ENCODE results near the gene NKAIN4.
"Not testable (repeated sequence)": the region's sequence is repeated elsewhere in the genome, so short reads cannot be mapped to it uniquely, and the experiment has no call there.

The NKAIN4 gene

DNA sequence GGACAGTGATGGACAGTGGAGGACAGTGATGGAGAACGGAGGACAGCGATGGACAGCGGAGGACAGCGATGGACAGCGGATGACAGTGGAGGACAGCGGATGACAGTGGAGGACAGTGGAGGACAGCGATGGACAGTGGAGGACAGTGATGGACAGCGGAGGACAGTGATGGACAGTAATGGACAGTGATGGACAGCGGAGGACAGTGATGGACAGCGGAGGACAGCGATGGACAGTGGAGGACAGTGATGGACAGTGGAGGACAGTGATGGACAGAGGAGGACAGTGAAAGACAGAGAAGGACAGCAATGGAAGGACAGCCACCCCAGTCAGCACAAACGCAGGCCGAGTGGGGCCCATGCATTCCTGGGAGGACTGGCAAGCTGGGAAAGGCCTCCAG lies 3.4 kb upstream of the NKAIN4 start:
- DNase-seq (ENCODE audit: low read depth) = no peak

DNA sequence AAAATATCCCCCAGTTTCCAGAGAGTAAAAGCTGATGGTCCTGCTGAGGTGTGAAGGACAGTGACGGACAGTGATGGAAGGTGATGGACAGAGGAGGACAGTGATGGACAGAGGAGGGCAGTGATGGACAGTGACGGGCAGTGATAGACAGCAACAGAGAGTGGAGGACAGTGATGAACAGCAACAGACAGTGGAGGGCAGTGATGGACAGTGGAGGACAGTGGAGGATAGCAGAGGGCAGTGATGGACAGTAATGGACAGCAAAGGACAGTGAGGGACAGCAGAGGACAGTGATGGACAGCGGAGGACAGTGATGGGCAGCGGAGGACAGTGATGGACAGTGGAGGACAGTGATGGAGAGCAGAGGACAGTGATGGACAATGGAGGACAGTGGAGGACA lies 2.7 kb upstream of the NKAIN4 start:
- DNase-seq (ENCODE audit: low read depth) = no peak

DNA sequence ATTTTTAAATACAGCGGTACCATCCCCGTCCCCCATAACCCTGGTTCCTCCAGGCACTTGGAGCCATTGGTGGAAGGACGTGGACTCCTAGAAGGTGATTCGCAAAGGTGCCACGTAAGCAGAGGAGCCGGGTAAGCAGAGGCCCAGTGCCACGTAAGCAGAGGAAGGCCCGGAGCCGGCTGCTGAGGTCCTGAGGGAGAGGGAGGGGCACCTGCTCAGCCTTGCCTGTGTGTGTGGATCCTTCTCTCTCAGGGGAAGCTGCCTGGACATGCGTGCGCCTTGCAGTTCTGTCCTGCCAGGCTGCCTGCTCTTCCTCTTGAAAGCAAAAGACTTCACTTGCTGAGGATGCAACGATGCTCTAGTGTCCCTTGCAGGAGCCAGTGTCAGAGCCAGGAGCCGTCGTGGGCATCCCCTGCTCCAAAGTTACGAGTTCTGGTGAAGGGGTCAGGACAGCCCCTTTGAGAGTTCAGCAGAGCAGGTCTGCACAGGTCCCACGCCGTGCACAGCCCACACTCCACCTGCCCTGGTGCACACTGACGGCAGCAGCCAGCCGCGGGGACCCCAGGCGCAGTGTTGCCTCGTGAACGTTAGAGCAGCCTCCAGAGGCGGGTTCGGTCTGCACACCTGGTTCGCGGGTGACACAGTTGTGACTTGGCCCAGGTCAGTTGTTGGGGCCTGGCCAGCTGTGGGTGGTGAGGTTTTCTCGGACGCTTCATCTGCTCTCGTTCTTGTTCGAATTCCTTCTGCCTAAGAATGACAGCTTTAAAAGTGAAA lies 1.9 kb upstream of the NKAIN4 start:
- no peak for DNase-seq (ENCODE audit: low read depth)

DNA sequence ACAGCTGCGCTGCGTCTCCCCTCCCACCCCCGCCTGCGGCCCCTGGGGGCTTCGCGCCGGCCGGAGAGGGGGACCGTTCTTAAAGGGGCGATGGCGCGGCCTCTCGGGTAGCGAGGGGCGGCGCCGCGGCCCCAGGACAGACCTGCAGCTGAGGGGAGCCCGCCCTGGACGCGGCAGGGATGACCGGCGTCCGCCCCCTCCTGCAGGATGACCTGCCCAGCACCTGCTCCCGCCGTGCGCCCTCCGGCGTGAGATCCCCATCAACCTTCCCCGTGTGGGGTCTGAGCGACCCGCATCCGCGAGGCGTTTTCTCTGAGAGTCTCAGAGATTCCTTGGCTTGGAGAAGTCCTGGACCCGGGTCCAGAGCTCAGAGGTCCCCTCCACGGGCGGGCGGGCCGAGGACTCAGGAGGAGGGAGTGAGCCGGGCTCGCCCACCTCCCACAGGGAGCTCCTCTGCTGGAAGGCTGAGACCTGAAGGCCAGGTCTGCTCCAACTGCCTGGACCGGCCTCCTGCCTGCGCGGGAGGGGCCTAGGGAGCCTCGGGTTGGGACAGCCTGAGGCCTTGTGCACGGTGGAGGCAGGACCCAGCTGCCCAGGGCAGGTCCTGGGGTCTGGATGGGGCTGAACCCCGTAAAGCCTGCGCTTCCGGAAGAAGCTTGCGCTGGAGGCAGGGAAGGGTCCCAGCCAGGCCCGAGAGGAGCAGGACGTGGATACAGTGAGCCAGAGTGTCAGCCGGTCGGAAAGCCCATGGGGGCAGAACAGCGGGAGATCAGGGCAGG lies 532 bp upstream of the NKAIN4 start:
- DNase-seq (ENCODE audit: low read depth) = no peak

DNA sequence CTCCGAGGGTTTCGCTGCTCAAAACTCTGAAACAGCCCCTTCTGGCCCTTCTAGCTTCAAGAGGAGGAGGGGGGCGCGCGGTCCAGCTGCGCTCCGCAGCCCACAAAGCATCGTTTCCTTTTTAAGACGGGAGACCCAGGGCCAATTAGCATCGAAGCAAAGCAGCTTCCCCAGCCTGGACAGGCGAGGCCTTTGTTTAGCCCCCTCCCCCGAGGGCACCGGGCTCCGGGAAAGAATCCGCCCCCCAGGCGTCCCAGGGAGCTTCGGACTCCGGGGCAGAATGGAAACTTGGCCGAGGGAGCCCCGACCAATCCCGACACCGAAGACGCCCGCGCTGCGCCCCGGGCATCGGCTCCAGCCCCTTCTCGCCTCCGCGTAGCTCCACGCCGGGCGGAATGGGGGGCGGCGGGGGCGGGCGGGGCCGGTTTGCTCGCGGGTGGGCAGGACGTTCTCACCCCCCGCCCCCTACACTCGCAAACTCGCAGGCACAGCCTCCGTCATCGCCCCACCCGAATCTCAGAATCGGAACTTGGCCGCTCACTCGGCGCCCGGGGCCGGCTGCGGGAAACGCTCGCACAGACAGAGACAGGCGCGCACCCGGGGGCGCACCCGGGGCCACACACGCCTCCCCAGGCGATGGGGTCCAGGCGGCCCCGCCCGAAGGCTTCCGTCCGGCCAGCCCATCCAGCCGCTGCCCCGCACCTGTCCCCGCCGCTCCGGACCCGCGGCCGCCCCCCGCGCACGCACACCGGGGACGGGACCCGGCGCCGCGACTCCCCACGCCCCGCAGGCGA lies 628 bp downstream of the NKAIN4 start:
- no peak for DNase-seq (ENCODE audit: low read depth)

DNA sequence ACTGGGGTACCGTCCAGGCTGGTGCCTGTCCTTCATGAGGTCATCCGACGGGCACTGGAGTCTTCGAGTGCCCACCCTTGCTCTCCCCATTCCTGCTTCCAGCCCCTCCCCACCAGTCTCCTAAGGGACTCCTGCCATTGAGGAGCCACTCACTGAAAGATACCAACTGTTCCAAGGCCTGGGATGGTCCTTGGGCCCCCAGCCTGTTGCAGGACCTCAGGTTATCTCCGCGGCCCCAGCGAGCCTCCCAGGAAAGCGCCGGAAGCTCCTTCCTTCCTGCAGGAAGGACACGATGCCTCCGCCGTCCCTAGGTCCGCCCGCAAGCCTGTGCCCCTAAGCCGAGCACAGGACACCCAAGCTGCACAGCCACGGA lies 1.2 kb downstream of the NKAIN4 start:
- DNase-seq (ENCODE audit: low read depth) = no peak

DNA sequence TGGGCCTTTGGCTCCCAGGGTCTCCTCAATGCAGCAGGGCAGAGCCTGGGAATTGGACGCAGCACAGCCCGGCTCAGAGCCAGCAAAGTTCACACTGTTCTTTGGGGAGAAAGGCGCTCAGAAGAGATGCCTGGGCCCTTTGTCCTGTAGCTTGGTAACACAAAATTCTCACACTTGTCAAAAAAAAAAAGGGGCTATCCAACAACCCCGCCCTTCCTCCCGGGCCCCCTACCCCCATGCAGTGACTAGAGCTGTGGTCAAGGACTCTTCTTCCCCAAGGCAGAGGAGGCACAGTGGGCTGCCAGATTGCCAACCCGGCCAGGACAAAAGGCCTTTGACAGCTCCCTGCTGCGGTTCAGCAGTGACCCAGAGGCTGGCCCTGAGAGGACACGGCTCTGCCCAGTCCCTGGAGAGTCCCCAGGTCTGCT lies 2.0 kb downstream of the NKAIN4 start:
- no peak for DNase-seq (ENCODE audit: low read depth)

DNA sequence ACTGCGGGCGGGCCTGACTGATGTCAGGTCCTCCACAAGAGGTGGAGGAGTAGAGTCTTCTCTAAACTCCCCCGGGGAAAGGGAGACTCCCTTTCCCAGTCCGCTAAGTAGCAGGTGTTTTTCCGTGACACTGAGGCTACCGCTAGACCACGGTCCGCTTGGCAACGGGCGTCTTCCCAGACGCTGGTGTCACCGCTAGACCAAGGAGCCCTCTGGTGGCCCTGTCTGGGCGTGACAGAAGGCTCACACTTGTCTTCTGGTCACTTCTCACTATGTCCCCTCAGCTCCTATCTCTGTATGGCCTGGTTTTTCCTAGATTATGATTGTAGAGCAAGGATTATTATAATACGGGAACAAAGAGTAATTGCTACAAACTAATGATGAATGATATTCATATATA lies 2.9 kb downstream of the NKAIN4 start:
- DNase-seq (ENCODE audit: low read depth) = not testable (repeated sequence)

DNA sequence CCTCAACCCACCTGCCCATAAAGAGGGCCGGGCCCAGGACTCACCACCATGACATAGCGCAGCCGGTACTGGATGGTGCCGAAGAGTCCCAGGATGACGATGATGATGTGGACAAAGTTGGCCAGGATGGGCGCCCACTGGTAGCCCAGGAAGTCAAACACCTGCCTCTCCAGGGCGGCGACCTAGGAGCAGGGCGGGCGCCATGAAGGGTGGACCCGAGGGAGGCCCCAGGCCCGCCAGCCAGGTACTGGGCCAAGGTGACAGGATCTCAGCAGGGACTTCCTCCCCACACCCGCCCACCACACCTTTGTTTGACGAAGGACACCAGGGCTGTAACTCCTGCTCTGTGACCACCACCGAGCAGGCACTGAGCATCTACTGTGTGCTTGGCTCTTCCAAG lies 4.4 kb downstream of the NKAIN4 start:
- no peak for DNase-seq (ENCODE audit: low read depth)

DNA sequence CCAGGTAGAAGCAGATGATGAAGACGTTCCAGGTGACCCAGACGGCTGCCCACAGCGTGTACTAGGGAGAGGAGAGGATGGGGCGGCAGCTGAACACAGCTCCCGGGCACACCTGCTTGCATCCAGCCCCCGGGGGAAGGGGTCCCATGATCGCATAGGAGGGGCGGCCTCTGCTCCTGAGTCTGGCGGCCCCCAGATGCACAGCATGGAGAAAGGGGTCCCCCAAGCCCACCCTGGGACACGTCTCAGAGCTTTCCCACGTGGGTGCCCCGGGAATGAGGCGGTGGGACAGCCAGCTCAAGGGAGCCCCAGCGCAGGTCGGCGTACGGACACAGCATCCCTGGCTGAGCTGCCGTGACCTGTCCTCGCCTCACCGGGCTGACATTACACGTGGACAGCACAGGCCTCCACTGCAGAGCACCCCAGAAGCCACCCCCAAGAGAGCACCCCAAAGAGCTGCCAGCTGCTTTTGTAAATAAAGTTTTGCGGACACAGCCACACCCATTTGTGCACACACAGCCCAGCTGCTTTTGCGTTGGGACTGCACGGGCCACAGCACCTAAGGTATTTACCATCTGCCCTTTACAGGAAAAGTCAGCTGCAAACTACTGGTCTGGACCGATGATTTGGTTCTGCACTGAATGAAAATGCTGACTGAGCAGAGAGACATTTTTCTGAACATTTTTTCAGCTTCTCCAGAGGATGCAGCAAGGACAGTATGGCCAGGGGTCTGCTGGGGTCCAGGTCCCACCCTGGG lies 5.2 kb downstream of the NKAIN4 start:
- DNase-seq (ENCODE audit: low read depth) = no peak

DNA sequence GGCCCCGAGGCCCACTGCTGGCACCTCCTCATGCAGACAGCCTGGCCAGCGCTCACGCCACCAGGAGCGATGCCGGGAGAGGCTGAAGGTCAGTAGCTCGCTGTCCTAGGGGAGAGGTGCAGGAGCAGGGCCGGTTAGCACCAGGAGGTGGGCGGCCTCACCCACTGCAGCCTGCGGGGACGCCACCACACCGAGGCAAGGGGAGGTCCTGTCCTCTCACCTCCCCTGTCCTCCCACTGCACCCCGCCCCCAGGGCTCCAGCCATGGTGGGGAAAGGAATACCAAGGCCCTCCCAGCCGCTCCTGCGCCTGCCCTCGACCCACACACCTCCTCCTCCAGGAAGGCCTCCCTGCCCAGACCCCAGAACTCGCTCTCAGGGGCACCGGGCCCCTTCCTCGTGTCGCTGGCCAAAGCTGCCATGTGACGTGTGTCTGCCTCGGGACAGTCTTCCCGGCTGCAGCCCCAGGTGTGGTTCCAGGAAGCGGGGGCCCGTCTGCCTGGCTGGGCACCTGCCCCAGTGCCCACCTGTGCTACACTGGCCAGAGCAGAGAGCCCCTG lies 6.5 kb downstream of the NKAIN4 start:
- no peak for DNase-seq (ENCODE audit: low read depth)

DNA sequence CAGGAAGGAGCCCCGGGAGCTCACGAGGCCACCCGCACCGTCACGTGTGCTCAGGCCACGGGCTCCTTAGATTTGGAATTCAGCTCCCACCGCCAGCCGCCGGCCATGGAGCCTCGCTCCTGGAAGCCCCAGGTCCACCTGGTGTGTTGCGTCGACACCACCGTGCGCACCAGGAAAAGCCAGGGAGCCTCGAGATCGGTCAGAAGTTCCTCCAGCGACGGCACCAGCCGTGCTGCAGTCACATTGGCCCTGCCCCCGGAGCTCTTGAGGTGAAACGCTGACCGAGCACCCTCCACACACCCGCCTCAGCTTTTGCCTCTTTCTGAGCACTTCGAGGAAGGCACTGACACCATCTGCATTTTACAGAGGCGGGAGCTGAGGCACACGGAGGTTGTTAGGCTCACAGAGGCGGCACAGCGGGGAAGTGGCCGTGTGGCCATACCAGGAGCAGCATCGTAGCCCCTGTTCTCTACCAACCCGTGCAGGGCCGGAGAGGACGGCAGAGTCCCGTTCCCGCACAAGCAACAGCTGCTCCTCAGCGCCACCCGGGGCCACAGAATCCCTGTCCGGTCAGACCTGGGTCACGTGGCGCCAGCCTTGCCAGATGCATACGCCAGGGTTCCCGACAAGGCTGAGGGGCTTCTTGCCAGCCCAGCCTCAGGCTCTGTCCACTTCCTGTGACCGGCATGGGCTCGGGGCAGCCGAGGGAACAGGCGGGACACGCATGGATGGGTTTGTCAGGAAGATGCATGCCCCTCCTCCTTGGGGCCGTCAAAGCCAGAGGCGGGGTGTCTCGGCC lies 7.6 kb downstream of the NKAIN4 start:
- DNase-seq (ENCODE audit: low read depth) = no peak

DNA sequence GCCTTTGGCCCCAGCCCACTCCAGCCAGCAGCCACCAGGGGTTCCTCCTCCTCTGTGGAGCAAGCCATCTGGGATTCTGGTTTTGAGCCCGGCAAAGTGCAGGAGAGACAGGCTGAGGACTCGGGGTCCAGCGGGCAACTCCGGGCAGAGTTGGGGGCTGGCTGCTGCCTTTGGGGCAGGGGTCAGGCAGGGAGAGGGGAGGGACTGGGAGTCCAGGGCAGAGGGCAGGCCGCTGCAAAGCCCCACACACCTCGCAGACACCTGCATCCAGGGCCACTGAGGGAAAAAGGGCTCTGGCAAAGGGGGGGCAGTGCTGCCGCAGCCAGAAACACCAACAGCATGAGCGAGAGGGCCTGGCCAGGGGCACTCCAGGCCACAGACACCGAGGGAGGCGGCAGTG lies 9.8 kb downstream of the NKAIN4 start:
- no peak for DNase-seq (ENCODE audit: low read depth)

DNA sequence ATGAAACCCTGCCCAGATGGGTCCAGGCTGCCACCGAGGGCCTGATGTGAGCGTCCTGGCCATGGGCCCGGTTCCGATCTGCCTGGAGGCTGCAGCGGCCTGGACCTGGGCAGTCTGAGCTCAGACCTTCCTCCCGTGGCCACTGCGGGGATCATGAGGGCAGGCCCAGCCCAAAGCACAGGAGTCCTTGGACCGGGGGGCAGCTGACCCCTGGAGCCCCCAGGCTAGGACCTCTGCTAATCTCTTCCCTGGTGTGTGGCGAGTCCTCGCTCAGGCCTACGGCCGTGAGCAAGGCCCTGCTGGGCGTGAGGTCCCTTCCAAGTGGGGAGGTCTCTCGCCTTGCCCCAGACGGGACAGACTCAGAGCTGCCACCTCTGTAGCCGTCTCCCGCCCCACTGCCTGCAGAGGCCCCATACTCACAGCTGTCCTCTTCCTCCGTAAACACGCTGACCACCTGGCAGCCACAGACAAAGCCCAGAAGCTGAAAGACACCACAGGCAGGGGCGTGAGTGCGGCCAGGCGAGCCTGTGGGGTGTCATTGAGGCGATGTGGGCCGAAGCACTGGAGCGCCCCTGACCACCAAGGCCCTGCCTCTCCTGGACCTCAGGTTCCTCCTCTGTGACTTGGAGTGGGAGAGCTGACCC lies 10.5 kb downstream of the NKAIN4 start:
- DNase-seq (ENCODE audit: low read depth) = no peak

DNA sequence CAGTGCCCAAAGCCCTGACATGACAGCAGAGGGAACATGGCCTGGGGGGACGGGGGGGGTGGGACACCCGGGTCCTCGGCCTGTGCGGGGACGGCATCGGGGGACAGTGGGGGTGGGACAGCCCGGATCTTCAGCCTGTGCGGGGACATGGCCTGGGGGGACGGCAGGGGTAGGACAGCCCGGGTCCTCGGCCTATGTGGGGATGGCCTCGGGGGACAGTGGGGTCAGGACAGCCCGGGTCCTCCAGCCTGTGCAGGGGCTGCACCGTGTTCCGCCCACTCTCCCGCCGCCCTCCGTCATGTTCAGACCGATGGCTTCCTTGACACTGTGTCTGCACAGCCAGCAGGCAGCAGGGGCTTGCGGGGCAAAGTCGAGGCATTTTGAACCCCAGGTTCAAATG lies 11.5 kb downstream of the NKAIN4 start:
- DNase-seq (ENCODE audit: low read depth) = no peak

DNA sequence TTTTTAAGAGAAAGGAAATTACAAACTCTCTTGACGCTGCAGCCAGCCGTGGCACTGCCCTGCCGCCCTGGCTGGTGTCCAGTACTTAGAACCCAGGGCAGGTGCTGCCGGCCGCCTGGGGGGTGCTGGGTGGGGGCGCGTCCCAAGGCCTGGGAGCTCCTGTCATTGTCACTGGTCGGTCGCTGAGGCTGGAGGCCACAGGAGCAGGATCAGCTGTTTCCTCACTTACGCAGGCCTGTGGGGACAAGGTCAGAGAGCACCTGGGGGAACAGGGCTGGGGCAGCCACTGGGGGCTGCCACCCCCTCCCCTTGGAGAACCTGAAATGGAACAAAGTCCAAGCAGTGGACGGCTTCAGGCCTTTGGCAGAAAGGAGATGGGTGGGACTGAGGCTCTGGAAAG lies 13.0 kb downstream of the NKAIN4 start:
- no peak for DNase-seq (ENCODE audit: low read depth)

DNA sequence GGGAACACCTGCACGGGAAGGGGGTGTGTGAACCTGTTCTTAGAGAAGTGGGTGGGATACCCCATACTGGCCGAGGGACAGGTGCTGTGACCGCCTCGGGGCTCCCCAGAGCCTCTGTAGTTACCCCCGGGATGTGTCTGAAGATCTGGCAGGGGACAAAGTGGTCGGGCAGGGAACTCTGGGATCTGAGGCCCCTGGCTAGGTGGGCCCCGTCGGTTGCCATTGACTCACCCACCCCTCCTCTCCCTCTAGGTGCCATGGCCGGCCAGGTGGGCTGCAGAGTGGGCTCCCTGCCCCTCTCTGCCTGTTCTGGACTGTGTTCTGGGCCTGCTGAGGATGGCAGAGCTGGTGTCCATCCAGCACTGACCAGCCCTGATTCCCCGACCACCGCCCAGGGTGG lies 14.3 kb downstream of the NKAIN4 start:
- no peak for DNase-seq (ENCODE audit: low read depth)

DNA sequence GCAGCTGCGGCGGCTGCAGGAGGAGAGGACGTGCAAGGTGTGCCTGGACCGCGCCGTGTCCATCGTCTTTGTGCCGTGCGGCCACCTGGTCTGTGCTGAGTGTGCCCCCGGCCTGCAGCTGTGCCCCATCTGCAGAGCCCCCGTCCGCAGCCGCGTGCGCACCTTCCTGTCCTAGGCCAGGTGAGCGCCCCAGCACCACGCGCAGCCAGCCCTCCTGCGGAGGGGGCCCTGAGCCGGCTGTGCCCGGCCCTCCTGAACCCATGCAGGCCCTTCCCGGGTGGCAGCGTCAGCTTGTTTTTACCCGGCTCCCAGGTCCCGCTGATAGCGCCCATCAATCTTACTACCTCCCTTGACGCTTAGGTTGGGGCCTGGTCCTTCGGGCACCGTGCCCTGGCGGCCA lies 14.8 kb downstream of the NKAIN4 start:
- no peak for DNase-seq (ENCODE audit: low read depth)

DNA sequence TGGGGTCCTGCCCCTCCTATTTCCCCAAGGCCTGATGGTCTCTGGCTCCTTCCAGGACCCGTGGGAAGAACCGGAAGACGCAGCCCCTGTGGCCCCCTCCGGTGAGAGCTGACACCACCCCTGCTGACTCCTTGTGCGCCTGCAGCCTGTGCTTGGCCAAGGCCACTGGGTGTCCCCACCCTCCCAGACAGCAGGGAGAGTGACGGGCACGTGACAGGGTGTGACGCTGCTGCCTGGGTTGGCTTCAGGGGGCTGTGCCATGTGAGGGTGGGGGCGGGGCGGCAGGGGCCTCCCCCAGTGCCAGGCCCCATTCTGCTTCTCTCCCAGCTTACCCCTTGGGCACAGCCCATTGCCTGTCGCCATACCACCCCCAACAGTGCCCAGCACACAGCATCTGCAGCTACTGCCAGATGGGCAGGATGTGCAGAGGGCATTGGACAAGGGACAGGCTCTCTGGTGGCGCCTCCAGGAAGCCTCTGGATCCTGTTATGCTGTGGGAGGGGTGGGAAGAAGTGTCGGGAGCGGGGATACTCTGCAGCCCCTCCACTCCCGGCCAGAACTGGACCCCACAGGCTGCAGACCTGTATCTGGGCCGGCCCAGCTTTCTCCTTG lies 15.6 kb downstream of the NKAIN4 start:
- no peak for DNase-seq (ENCODE audit: low read depth)

DNA sequence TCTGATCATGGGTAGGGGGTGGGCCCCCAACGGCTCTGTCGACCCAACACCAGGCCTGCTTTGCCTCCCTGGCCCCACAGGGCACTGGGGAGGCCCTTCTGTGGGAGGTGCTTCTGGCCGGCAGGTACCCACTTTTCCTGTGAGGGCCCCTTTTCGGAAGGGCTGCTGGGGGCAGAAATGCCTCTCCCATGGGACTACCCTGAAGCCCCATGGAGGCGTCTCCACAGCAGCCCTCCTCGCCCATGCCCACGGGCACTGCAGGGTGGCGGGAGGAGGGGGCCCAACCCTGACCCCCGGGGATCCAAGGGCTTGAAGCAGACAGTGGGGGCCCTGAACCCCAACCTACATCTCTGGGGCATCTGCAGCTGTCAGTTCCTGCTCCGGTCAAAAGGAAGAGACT lies 16.2 kb downstream of the NKAIN4 start:
- DNase-seq (ENCODE audit: low read depth) = no peak
